ENCODE measurements around the gene CARD18.

- TF ChIP-seq, protein P1, sequence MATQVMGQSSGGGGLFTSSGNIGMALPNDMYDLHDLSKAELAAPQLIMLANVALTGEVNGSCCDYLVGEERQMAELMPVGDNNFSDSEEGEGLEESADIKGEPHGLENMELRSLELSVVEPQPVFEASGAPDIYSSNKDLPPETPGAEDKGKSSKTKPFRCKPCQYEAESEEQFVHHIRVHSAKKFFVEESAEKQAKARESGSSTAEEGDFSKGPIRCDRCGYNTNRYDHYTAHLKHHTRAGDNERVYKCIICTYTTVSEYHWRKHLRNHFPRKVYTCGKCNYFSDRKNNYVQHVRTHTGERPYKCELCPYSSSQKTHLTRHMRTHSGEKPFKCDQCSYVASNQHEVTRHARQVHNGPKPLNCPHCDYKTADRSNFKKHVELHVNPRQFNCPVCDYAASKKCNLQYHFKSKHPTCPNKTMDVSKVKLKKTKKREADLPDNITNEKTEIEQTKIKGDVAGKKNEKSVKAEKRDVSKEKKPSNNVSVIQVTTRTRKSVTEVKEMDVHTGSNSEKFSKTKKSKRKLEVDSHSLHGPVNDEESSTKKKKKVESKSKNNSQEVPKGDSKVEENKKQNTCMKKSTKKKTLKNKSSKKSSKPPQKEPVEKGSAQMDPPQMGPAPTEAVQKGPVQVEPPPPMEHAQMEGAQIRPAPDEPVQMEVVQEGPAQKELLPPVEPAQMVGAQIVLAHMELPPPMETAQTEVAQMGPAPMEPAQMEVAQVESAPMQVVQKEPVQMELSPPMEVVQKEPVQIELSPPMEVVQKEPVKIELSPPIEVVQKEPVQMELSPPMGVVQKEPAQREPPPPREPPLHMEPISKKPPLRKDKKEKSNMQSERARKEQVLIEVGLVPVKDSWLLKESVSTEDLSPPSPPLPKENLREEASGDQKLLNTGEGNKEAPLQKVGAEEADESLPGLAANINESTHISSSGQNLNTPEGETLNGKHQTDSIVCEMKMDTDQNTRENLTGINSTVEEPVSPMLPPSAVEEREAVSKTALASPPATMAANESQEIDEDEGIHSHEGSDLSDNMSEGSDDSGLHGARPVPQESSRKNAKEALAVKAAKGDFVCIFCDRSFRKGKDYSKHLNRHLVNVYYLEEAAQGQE (IDR thresholded peaks at IDR 0.05; ENCODE audit: unreplicated experiment): no peak
- TF ChIP-seq CTCF (conservative IDR thresholded peaks at IDR 0.05; ENCODE audit: low read depth in 2 of 2): no peak
- TF ChIP-seq STAT1 (IDR thresholded peaks at IDR 0.05; ENCODE audit: unreplicated experiment): no peak
- no peak for TF ChIP-seq CREB1 (CRISPR knock-in tag; IDR thresholded peaks at IDR 0.05; ENCODE audit: low read depth)
- no peak for TF ChIP-seq POLR2AphosphoS5 (IDR thresholded peaks at IDR 0.05; ENCODE audit: low read depth)
Observed at GRCh38 chr11:105177658-105178057, 38.1 kb upstream of the CARD18 start.

All from GM23338 (cell line).